Stimulated activated CD8-positive, alpha-beta memory T cell treated with anti-CD3 and anti-CD28 coated beads, Interleukin-15, amount 100 ng/mL, for 24 hours (primary cell): ENCODE results near the gene CERS5.
"Not testable (repeated sequence)": the region's sequence is repeated elsewhere in the genome, so short reads cannot be mapped to it uniquely, and the experiment has no call there.

Source experiments
- DNase-seq: peaks from one replicate; pipeline ENCODE4 v3.0.0-alpha.2; 2020; ENCODE audit warnings: low read depth

The CERS5 gene

GRCh38 chr12:50186681-50187080 is 19.5 kb upstream of the CERS5 start:
- no peak for DNase-seq

GRCh38 chr12:50185970-50186663 is 18.9 kb upstream of the CERS5 start:
- no peak for DNase-seq

- no peak for DNase-seq
Observed at GRCh38 chr12:50185301-50185895, 18.2 kb upstream of the CERS5 start.

- DNase-seq, result no peak
Observed at GRCh38 chr12:50184261-50184660, 17.1 kb upstream of the CERS5 start.

- no peak for DNase-seq
Observed at GRCh38 chr12:50182461-50182860, 15.3 kb upstream of the CERS5 start.

- DNase-seq, result no peak
Observed at GRCh38 chr12:50181691-50182090, 14.5 kb upstream of the CERS5 start.

GRCh38 chr12:50175716-50176026 is 8.5 kb upstream of the CERS5 start:
- no peak for DNase-seq

GRCh38 chr12:50174971-50175715 is 8.0 kb upstream of the CERS5 start:
- DNase-seq, result no peak

- DNase-seq, result peak; percentile 24
Observed at GRCh38 chr12:50166799-50167048, 445 bp downstream of the CERS5 start.

GRCh38 chr12:50164963-50165362 is 2.2 kb downstream of the CERS5 start:
- DNase-seq, result no peak

GRCh38 chr12:50162230-50162629 is 4.9 kb downstream of the CERS5 start:
- DNase-seq, result no peak

GRCh38 chr12:50160643-50161042 is 6.5 kb downstream of the CERS5 start:
- no peak for DNase-seq

- DNase-seq, result no peak
Observed at GRCh38 chr12:50157259-50157658, 9.9 kb downstream of the CERS5 start.

GRCh38 chr12:50156641-50157040 is 10.5 kb downstream of the CERS5 start:
- no peak for DNase-seq

- not testable (repeated sequence) for DNase-seq
Observed at GRCh38 chr12:50154947-50155346, 12.2 kb downstream of the CERS5 start.

GRCh38 chr12:50151047-50151687 is 16.0 kb downstream of the CERS5 start:
- DNase-seq, result no peak

- no peak for DNase-seq
Observed at GRCh38 chr12:50149311-50149710, 17.9 kb downstream of the CERS5 start.

- DNase-seq, result not testable (repeated sequence)
Observed at GRCh38 chr12:50148011-50148410, 19.2 kb downstream of the CERS5 start.

- DNase-seq, result no peak
Observed at GRCh38 chr12:50147281-50147680, 19.9 kb downstream of the CERS5 start.

- no peak for DNase-seq
Observed at GRCh38 chr12:50145439-50145838, 21.7 kb downstream of the CERS5 start.

- no peak for DNase-seq
Observed at GRCh38 chr12:50142993-50143392, 24.2 kb downstream of the CERS5 start.

- no peak for DNase-seq
Observed at GRCh38 chr12:50132505-50133135, 34.5 kb downstream of the CERS5 start.

- no peak for DNase-seq
Observed at GRCh38 chr12:50129290-50129689, 37.9 kb downstream of the CERS5 start.
